ENCODE data around the gene MSRB1. TPM values are rescaled to one million over a fixed set of nuclear protein-coding genes. Genes with fewer than 3 reads are reported as not detected.

Gene MSRB1
- total RNA-seq, 1 experiment from 2014 or later = 25.7 TPM

DNA sequence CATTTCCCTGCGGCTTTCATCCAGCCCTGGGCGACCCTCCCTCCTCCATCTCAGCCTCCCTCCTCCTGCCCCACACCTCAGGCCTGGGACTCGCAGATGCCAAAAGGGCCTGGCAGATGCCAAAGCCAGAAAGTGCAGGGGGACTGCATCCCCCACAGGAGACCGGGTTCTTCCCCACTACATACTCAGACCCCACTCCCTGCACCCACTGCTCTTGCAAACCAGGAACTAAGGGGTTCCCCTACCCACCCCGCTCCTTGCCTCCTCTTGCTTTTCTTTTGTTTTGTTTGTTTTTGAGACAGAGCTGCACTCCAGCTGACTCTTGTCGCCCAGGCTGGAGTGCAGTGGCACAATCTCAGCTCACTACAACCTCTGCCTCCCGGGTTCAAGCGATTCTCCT lies 28.0 kb downstream of the MSRB1 start:
- no peaks in the 10 kb centered on the region for H3K36me3 ChIP-seq (ENCODE audit: low read depth, low read length)
- H3K4me3 ChIP-seq (ENCODE audit: low read length) = no peak overlapping the region
- no peaks in the 10 kb centered on the region for H3K9me3 ChIP-seq (ENCODE audit: low read length)
- no peaks in the 10 kb centered on the region for H3K9me2 ChIP-seq (replicated peaks; ENCODE audit: low read length)
- H3K27me3 ChIP-seq (ENCODE audit: low read length) = peaks cover 28% of the 10 kb centered on the region
- CTCF ChIA-PET = no interaction called here
- H3K4me2 ChIP-seq (ENCODE audit: low read length) = no peak overlapping the region
- TF ChIP-seq EZH2 (IDR thresholded peaks at IDR 0.05; ENCODE audit: low read length, unreplicated experiment) (no peak), EZH2phosphoT487 (IDR thresholded peaks at IDR 0.05; ENCODE audit: borderline replicate concordance, low read length) (no peak)
- intact Hi-C loops (cut with micrococcal nuclease) = no loop called here
- no peak for DNase-seq
- no peaks in the 10 kb centered on the region for H3K79me2 ChIP-seq (ENCODE audit: low read length)
- H2AFZ ChIP-seq (ENCODE audit: low read length) = no peak overlapping the region
- H3F3A ChIP-seq (ENCODE audit: low read length, unreplicated experiment) = no peaks in the 10 kb centered on the region
- POLR2A ChIA-PET (ENCODE audit: unreplicated experiment) = no interaction called here
- peaks cover 11% of the 10 kb centered on the region for H3K4me1 ChIP-seq (ENCODE audit: insufficient read depth, low read length)
- BruUV-seq (replicated peaks) = no TSS peak
- H3K27ac ChIP-seq (ENCODE audit: low read length) = no peak overlapping the region
- H4K20me1 ChIP-seq (ENCODE audit: low read length) = no peaks in the 10 kb centered on the region
- H3K9ac ChIP-seq (ENCODE audit: low read length) = no peak overlapping the region
- no peak for ATAC-seq

DNA sequence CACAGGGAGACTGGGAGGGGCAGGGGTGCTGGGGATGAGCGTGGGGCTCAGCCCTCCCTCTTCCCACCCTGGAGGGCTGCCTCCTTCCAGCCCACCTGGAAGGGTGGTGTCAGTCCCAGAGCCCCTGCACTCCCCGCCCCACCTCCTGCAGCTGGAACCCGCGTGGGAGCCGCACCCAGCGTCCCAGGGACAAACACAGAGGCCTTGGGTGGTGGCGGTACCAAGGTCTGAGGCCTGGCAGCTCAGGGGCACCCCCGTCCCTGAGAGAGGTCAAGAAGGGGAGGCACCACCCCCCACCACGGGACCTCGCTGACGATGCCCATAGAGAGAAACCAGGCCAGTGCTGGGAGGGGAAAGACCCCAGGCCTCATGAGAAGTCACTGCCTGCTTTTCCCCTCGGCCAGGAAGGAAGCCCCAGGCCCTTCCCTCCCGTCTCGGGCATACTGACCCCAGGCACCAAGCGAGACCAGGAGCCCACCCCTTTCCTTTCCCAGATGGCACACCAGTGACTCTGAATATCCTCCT lies 28.9 kb downstream of the MSRB1 start:
- ChIA-PET CTCF (no interaction called here), POLR2A (ENCODE audit: unreplicated experiment) (interaction anchor here (0.6 kb wide), 1 partner anchor 14 kb away, joined by 3 read pairs; no protein-coding TSS in a partner anchor)
- no peak overlapping the region for H3K4me3 ChIP-seq (ENCODE audit: low read length)
- ATAC-seq (no peak), DNase-seq (no peak)
- peaks cover 11% of the 10 kb centered on the region for H3K4me1 ChIP-seq (ENCODE audit: insufficient read depth, low read length)
- H3K9me2 ChIP-seq (replicated peaks; ENCODE audit: low read length) = no peaks in the 10 kb centered on the region
- intact Hi-C loops (cut with micrococcal nuclease) = no loop called here
- no peak overlapping the region for H3K4me2 ChIP-seq (ENCODE audit: low read length)
- no peaks in the 10 kb centered on the region for H3K79me2 ChIP-seq (ENCODE audit: low read length)
- H3F3A ChIP-seq (ENCODE audit: low read length, unreplicated experiment) = no peaks in the 10 kb centered on the region
- H2AFZ ChIP-seq (ENCODE audit: low read length) = no peak overlapping the region
- no peak for TF ChIP-seq EZH2 (IDR thresholded peaks at IDR 0.05; ENCODE audit: low read length, unreplicated experiment)
- TF ChIP-seq, protein P1, sequence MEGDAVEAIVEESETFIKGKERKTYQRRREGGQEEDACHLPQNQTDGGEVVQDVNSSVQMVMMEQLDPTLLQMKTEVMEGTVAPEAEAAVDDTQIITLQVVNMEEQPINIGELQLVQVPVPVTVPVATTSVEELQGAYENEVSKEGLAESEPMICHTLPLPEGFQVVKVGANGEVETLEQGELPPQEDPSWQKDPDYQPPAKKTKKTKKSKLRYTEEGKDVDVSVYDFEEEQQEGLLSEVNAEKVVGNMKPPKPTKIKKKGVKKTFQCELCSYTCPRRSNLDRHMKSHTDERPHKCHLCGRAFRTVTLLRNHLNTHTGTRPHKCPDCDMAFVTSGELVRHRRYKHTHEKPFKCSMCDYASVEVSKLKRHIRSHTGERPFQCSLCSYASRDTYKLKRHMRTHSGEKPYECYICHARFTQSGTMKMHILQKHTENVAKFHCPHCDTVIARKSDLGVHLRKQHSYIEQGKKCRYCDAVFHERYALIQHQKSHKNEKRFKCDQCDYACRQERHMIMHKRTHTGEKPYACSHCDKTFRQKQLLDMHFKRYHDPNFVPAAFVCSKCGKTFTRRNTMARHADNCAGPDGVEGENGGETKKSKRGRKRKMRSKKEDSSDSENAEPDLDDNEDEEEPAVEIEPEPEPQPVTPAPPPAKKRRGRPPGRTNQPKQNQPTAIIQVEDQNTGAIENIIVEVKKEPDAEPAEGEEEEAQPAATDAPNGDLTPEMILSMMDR (conservative IDR thresholded peaks at IDR 0.05; ENCODE audit: low read depth, low read length) = no peak
- TF ChIP-seq EZH2phosphoT487 (IDR thresholded peaks at IDR 0.05; ENCODE audit: borderline replicate concordance, low read length) = no peak
- no peak overlapping the region for H3K9ac ChIP-seq (ENCODE audit: low read length)
- no TSS peak for BruUV-seq (replicated peaks)
- no peaks in the 10 kb centered on the region for H4K20me1 ChIP-seq (ENCODE audit: low read length)
- no peak overlapping the region for H3K27ac ChIP-seq (ENCODE audit: low read length)
- no peaks in the 10 kb centered on the region for H3K36me3 ChIP-seq (ENCODE audit: low read depth, low read length)
- H3K27me3 ChIP-seq (ENCODE audit: low read length) = peaks cover 20% of the 10 kb centered on the region
- H3K9me3 ChIP-seq (ENCODE audit: low read length) = no peaks in the 10 kb centered on the region

DNA sequence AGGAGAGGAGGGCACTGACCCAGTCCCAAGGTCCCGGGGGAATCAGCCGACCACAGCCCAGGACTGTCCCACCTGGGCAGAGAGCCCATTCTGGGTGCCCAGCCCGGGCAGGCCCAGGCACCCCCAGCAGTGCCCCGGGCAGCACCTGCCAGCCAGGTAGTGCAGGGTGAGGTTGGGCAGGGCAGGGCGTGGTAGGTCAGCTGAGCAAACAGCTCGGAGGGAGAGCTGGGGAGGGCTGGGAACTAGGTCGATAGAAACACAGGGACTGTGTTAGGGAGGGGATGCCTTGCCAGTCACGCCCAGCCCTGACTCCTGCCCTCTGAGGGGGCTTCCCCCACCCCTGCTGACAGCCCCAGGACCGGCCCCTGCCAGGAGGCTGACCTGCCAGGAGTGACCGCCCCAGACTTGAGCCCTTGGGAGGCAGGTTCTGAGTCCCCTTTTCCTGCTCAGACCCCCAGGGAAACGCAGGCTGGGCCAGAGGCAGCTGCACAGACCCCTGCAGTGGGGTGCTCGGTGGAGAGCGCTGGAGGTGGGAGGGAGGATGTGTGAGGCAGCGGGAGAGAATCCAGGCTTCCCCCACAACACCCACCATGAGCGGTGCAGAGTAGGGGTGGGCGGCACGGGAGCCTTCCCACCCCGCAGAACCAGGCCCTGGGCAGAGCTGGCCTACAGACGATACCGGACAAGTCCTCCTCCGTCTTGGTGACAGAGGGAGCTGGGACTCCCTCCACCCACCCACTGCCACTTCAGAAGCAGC lies 29.5 kb downstream of the MSRB1 start:
- CTCF ChIA-PET = no interaction called here
- no peaks in the 10 kb centered on the region for H3K9me2 ChIP-seq (replicated peaks; ENCODE audit: low read length)
- H3K9me3 ChIP-seq (ENCODE audit: low read length) = no peaks in the 10 kb centered on the region
- H3K36me3 ChIP-seq (ENCODE audit: low read depth, low read length) = no peaks in the 10 kb centered on the region
- no peak overlapping the region for H3K9ac ChIP-seq (ENCODE audit: low read length)
- no peak for TF ChIP-seq EZH2phosphoT487 (IDR thresholded peaks at IDR 0.05; ENCODE audit: borderline replicate concordance, low read length)
- TF ChIP-seq, protein P1 (conservative IDR thresholded peaks at IDR 0.05; ENCODE audit: low read depth, low read length) = no peak
- TF ChIP-seq EZH2 (IDR thresholded peaks at IDR 0.05; ENCODE audit: low read length, unreplicated experiment) = no peak
- H3K4me1 ChIP-seq (ENCODE audit: insufficient read depth, low read length) = peaks cover 11% of the 10 kb centered on the region
- no TSS peak for BruUV-seq (replicated peaks)
- H3K79me2 ChIP-seq (ENCODE audit: low read length) = no peaks in the 10 kb centered on the region
- POLR2A ChIA-PET (ENCODE audit: unreplicated experiment) = interaction anchor here (0.6 kb wide), 1 partner anchor 13 kb away, joined by 3 read pairs; no protein-coding TSS in a partner anchor
- peak overlapping the region; percentile 53 for H3K4me2 ChIP-seq (ENCODE audit: low read length)
- H3K27ac ChIP-seq (ENCODE audit: low read length) = no peak overlapping the region
- intact Hi-C loops (cut with micrococcal nuclease) = no loop called here
- H3K27me3 ChIP-seq (ENCODE audit: low read length) = peaks cover 14% of the 10 kb centered on the region
- H3F3A ChIP-seq (ENCODE audit: low read length, unreplicated experiment) = no peaks in the 10 kb centered on the region
- peak; percentile 90 for ATAC-seq
- H2AFZ ChIP-seq (ENCODE audit: low read length) = no peak overlapping the region
- no peak overlapping the region for H3K4me3 ChIP-seq (ENCODE audit: low read length)
- H4K20me1 ChIP-seq (ENCODE audit: low read length) = no peaks in the 10 kb centered on the region
- peak; percentile 57 for DNase-seq

All from PC-3 (cell line).